Measurements from ENCODE around the gene DRD4.

Gene DRD4

GRCh38 chr11:623349-623869 is 13.7 kb upstream of the DRD4 start:
- no peak for DNase-seq (ENCODE audit: low read depth)

GRCh38 chr11:623999-624704 is 12.9 kb upstream of the DRD4 start:
- DNase-seq (ENCODE audit: low read depth): no peak

- DNase-seq (ENCODE audit: low read depth): no peak
These were observed 12.1 kb upstream of the DRD4 start, which contains the start of gene CDHR5 for GRCh38 chr11:624705-625635. TSS of gene CDHR5 (minus strand) at chr11:624955. CDS start at chr11:624902, 53 bp downstream.

- no peak for DNase-seq (ENCODE audit: low read depth)
These were observed 11.3 kb upstream of the DRD4 start for GRCh38 chr11:625636-626268.

GRCh38 chr11:626475-627307 is 10.4 kb upstream of the DRD4 start, which contains the start of gene SCT:
TSS of gene SCT (minus strand) at chr11:627181. CDS start at chr11:627143, 38 bp downstream.
- DNase-seq (ENCODE audit: low read depth): no peak

- no peak for DNase-seq (ENCODE audit: low read depth)
These were observed 9.8 kb upstream of the DRD4 start for GRCh38 chr11:627308-627576.

- no peak for DNase-seq (ENCODE audit: low read depth)
These were observed 9.0 kb upstream of the DRD4 start for GRCh38 chr11:628056-628455.

GRCh38 chr11:629237-629583 is 7.9 kb upstream of the DRD4 start:
- DNase-seq (ENCODE audit: low read depth): no peak

GRCh38 chr11:630871-631270 is 6.2 kb upstream of the DRD4 start:
- DNase-seq (ENCODE audit: low read depth): no peak

- no peak for DNase-seq (ENCODE audit: low read depth)
These were observed 1.0 kb upstream of the DRD4 start for GRCh38 chr11:635945-636510.

- DNase-seq (ENCODE audit: low read depth): no peak
These were observed 194 bp downstream of the DRD4 start for GRCh38 chr11:637333-637592.

- no peak for DNase-seq (ENCODE audit: low read depth)
These were observed 788 bp downstream of the DRD4 start for GRCh38 chr11:637593-638521.

- no peak for DNase-seq (ENCODE audit: low read depth)
These were observed 1.7 kb downstream of the DRD4 start for GRCh38 chr11:638631-639331.

- no peak for DNase-seq (ENCODE audit: low read depth)
These were observed 2.4 kb downstream of the DRD4 start for GRCh38 chr11:639332-639955.

- no peak for DNase-seq (ENCODE audit: low read depth)
These were observed 3.1 kb downstream of the DRD4 start for GRCh38 chr11:640021-640706.

GRCh38 chr11:641806-642370 is 4.8 kb downstream of the DRD4 start:
- no peak for DNase-seq (ENCODE audit: low read depth)

GRCh38 chr11:643366-643765 is 6.3 kb downstream of the DRD4 start:
- DNase-seq (ENCODE audit: low read depth): no peak
